OCI-LY3 (cell line): ENCODE results near the gene C22orf39.

Source experiments
- H2AFZ ChIP-seq: fragments of 200-600, 300-600 bp; shearing (Covaris generic); 2 replicates; pipeline ENCODE4 v1.6.0; 2014; ENCODE audit warnings: antibody characterized with exemption, low read depth, low read length
- H3K27ac ChIP-seq: fragments of 200-600, 300-600 bp; sonication (generic); 2 replicates; pipeline ENCODE4 v1.5.1; 2014; ENCODE audit warnings: mild to moderate bottlenecking, low read length, moderate library complexity, mixed read lengths
- H3K27me3 ChIP-seq: fragments of 200-600, 300-600 bp; sonication (generic); 2 replicates; pipeline ENCODE4 v1.6.1; 2014; ENCODE audit warnings: low read depth, low read length, mixed read lengths
- H3K36me3 ChIP-seq: fragments of 200-600, 300-600 bp; sonication (generic); replicated peaks from 2 replicates; pipeline ENCODE3; 2014; ENCODE audit warnings: low read depth, low read length, mixed read lengths
- H3K4me1 ChIP-seq: fragments of 300-600, 200-600 bp; sonication (generic); 2 replicates; pipeline ENCODE4 v1.6.1; 2014; ENCODE audit warnings: low read length, mixed read lengths
- H3K4me2 ChIP-seq: fragments of 200-600, 300-600 bp; sonication (generic); 2 replicates; pipeline ENCODE4 v1.6.1; 2014; ENCODE audit warnings: low read length, mixed read lengths
- H3K4me3 ChIP-seq: fragments of 300-600, 200-600 bp; sonication (generic); 2 replicates; pipeline ENCODE4 v1.5.1; 2014; ENCODE audit warnings: antibody characterized with exemption, mild to moderate bottlenecking, low read length, moderate library complexity
- H3K79me2 ChIP-seq: fragments of 300-600, 200-600 bp; shearing (Covaris generic); 2 replicates; pipeline ENCODE4 v1.6.1; 2014; ENCODE audit warnings: mild to moderate bottlenecking, low read length, mixed read lengths
- H3K9ac ChIP-seq: fragments of 300-600, 200-600 bp; shearing (Covaris generic); 2 replicates; pipeline ENCODE4 v1.6.0; 2014; ENCODE audit warnings: mild to moderate bottlenecking, low read length, moderate library complexity
- H3K9me3 ChIP-seq: fragments of 200-600, 300-600 bp; shearing (Covaris generic); 2 replicates; pipeline ENCODE4 v1.6.1; 2014; ENCODE audit warnings: low read length, mixed read lengths; ENCODE audit not compliant: insufficient read depth
- H4K20me1 ChIP-seq: fragments of 200-600, 300-600 bp; sonication (generic); 2 replicates; pipeline ENCODE4 v1.6.1; 2016; ENCODE audit warnings: low read length, mixed read lengths; ENCODE audit not compliant: insufficient read depth
- CTCF ChIP-seq: fragments of 200-600, 300-600 bp; sonication (generic); IDR thresholded peaks from 2 replicates; pipeline ENCODE4 v1.5.1; 2014; ENCODE audit warnings: antibody characterized with exemption, low read length, low read depth
- EZH2phosphoT487 ChIP-seq: fragments of 200-600 bp; shearing (Covaris generic); IDR thresholded peaks from 2 replicates; pipeline ENCODE4 v1.6.1; 2018; ENCODE audit warnings: antibody characterized with exemption, mixed run types, low read depth

C22orf39 gene

DNA sequence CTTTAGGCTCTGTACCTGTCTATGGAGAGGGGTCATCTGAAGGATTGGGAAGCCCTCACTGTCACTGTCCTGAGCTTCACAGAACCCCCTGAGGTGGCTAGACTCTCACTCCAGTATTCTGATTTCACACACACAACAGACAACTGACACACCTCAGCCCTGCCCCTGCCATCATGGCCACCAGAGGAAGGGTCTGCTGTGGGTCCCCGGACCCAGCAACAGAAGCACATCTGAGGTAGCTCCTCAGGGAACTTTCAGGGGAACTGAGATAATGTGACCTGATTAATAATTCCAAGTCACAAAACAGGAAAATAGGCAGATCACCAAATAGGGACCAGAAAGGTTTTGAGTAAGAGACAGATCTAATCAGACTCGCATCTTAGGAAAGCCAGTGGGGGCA is 7.5 kb upstream of the C22orf39 start:
- H3K27me3 ChIP-seq: no peaks in the 10 kb centered on the region
- no peak overlapping the region for H3K4me2 ChIP-seq
- no peak overlapping the region for H2AFZ ChIP-seq
- no peaks in the 10 kb centered on the region for H3K9me3 ChIP-seq
- no peak for TF ChIP-seq EZH2phosphoT487
- TF ChIP-seq CTCF: no peak
- H3K4me3 ChIP-seq: no peak overlapping the region
- peaks cover 53% of the 10 kb centered on the region for H3K36me3 ChIP-seq
- H4K20me1 ChIP-seq: no peaks in the 10 kb centered on the region
- H3K4me1 ChIP-seq: no peaks in the 10 kb centered on the region
- H3K9ac ChIP-seq: no peak overlapping the region
- no peaks in the 10 kb centered on the region for H3K79me2 ChIP-seq
- H3K27ac ChIP-seq: no peak overlapping the region

- no peaks in the 10 kb centered on the region for H3K27me3 ChIP-seq
- H3K9me3 ChIP-seq: no peaks in the 10 kb centered on the region
- H3K4me2 ChIP-seq: no peak overlapping the region
- no peak overlapping the region for H2AFZ ChIP-seq
- peaks cover 59% of the 10 kb centered on the region for H3K36me3 ChIP-seq
- H3K27ac ChIP-seq: no peak overlapping the region
- no peak overlapping the region for H3K9ac ChIP-seq
- no peak for TF ChIP-seq CTCF
- no peak for TF ChIP-seq EZH2phosphoT487
- H3K79me2 ChIP-seq: no peaks in the 10 kb centered on the region
- H4K20me1 ChIP-seq: no peaks in the 10 kb centered on the region
- no peak overlapping the region for H3K4me3 ChIP-seq
- H3K4me1 ChIP-seq: peaks cover 5% of the 10 kb centered on the region
Observed at GRCh38 chr22:19454156-19454555, 6.6 kb upstream of the C22orf39 start.

GRCh38 chr22:19453718-19454117 is 6.2 kb upstream of the C22orf39 start:
- H3K4me1 ChIP-seq: peaks cover 9% of the 10 kb centered on the region
- no peak overlapping the region for H2AFZ ChIP-seq
- H3K79me2 ChIP-seq: peaks cover 2% of the 10 kb centered on the region
- no peak overlapping the region for H3K9ac ChIP-seq
- H3K9me3 ChIP-seq: no peaks in the 10 kb centered on the region
- no peak overlapping the region for H3K4me2 ChIP-seq
- no peaks in the 10 kb centered on the region for H3K27me3 ChIP-seq
- TF ChIP-seq CTCF: no peak
- no peak for TF ChIP-seq EZH2phosphoT487
- H3K27ac ChIP-seq: no peak overlapping the region
- peaks cover 56% of the 10 kb centered on the region for H3K36me3 ChIP-seq
- no peak overlapping the region for H3K4me3 ChIP-seq
- H4K20me1 ChIP-seq: no peaks in the 10 kb centered on the region

DNA sequence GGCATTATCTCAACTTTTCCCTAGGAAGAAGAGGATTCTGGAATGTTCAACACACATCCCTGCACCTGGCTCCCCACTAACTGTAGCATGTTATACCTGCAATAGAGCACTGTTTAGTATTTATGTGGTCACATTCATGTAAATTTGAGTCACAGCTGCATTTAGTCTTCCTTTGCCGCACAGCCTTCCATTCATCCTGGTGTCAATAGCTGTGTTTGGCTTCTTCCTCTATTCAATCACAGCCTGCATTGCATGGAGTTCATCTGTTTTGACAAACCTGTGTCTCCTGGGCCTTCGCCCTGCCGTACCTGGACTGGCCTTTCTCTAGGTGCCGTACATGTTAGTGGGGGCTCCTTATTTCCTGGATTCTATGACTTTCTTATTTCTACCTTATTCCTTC is 4.1 kb upstream of the C22orf39 start:
- Histone ChIP-seq H3K36me3 (peaks cover 46% of the 10 kb centered on the region), H3K79me2 (peaks cover 21% of the 10 kb centered on the region), H3K4me1 (peaks cover 17% of the 10 kb centered on the region), H3K4me2 (no peak overlapping the region), H3K9me3 (no peaks in the 10 kb centered on the region), H3K9ac (no peak overlapping the region), H4K20me1 (peaks cover 1% of the 10 kb centered on the region; the same call in 1 of the 2 replicates), H3K27ac (no peak overlapping the region), H3K27me3 (no peaks in the 10 kb centered on the region), H3K4me3 (no peak overlapping the region), H2AFZ (no peak overlapping the region)
- TF ChIP-seq EZH2phosphoT487: no peak
- no peak for TF ChIP-seq CTCF
